Activated T-cell treated with anti-CD3 and anti-CD28 coated beads, Interleukin-2, amount 50 U/mL, for 1 hour (primary cell): ENCODE results near the gene EIF4E.
"Not testable (repeated sequence)": the region's sequence is repeated elsewhere in the genome, so short reads cannot be mapped to it uniquely, and the experiment has no call there.

ENCODE experiments used
- DNase-seq: peaks from one replicate; pipeline ENCODE4 v3.0.0-alpha.2; 2020

The EIF4E gene

GRCh38 chr4:98928505-98929340 lies at the start of gene EIF4E:
TSS of gene EIF4E (minus strand) at chr4:98929133. CDS start at chr4:98929112, 21 bp downstream.
- peak; percentile 91 for DNase-seq

GRCh38 chr4:98977557-98977956 lies 48.6 kb upstream of the EIF4E start:
- no peak for DNase-seq

- DNase-seq = no peak
These were observed 47.8 kb upstream of the EIF4E start for GRCh38 chr4:98976716-98977115.

- DNase-seq = no peak
These were observed 41.2 kb upstream of the EIF4E start for GRCh38 chr4:98969878-98970785.

GRCh38 chr4:98967786-98968329 lies 38.9 kb upstream of the EIF4E start:
- DNase-seq = no peak

- DNase-seq = no peak
These were observed 38.0 kb upstream of the EIF4E start for GRCh38 chr4:98966926-98967325.

GRCh38 chr4:98963538-98964433 lies 34.9 kb upstream of the EIF4E start:
- DNase-seq = no peak

GRCh38 chr4:98961770-98962169 lies 32.8 kb upstream of the EIF4E start:
- DNase-seq = no peak

- no peak for DNase-seq
These were observed 30.5 kb upstream of the EIF4E start for GRCh38 chr4:98959411-98959810.

GRCh38 chr4:98958065-98958464 lies 29.1 kb upstream of the EIF4E start:
- DNase-seq = no peak

GRCh38 chr4:98955229-98955628 lies 26.3 kb upstream of the EIF4E start:
- no peak for DNase-seq

GRCh38 chr4:98951710-98952109 lies 22.8 kb upstream of the EIF4E start:
- DNase-seq = no peak

- no peak for DNase-seq
These were observed 22.0 kb upstream of the EIF4E start for GRCh38 chr4:98950925-98951324.

GRCh38 chr4:98946359-98946758 lies 17.4 kb upstream of the EIF4E start:
- DNase-seq = no peak

GRCh38 chr4:98945297-98945850 lies 16.4 kb upstream of the EIF4E start:
- no peak for DNase-seq

- no peak for DNase-seq
These were observed 11.0 kb upstream of the EIF4E start for GRCh38 chr4:98939892-98940298.

GRCh38 chr4:98939438-98939837 lies 10.5 kb upstream of the EIF4E start:
- DNase-seq = no peak

GRCh38 chr4:98937986-98938720 lies 9.2 kb upstream of the EIF4E start:
- no peak for DNase-seq

GRCh38 chr4:98935633-98936032 lies 6.7 kb upstream of the EIF4E start:
- DNase-seq = no peak

GRCh38 chr4:98934851-98935250 lies 5.9 kb upstream of the EIF4E start:
- DNase-seq = not testable (repeated sequence)

- no peak for DNase-seq
These were observed 3.6 kb upstream of the EIF4E start for GRCh38 chr4:98932539-98932938.
